ENCODE results near the gene ODAD3.

- TF ChIP-seq, protein P1, sequence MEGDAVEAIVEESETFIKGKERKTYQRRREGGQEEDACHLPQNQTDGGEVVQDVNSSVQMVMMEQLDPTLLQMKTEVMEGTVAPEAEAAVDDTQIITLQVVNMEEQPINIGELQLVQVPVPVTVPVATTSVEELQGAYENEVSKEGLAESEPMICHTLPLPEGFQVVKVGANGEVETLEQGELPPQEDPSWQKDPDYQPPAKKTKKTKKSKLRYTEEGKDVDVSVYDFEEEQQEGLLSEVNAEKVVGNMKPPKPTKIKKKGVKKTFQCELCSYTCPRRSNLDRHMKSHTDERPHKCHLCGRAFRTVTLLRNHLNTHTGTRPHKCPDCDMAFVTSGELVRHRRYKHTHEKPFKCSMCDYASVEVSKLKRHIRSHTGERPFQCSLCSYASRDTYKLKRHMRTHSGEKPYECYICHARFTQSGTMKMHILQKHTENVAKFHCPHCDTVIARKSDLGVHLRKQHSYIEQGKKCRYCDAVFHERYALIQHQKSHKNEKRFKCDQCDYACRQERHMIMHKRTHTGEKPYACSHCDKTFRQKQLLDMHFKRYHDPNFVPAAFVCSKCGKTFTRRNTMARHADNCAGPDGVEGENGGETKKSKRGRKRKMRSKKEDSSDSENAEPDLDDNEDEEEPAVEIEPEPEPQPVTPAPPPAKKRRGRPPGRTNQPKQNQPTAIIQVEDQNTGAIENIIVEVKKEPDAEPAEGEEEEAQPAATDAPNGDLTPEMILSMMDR (IDR thresholded peaks at IDR 0.05; ENCODE audit: insufficient read depth, low read depth, low read length), result no peak
- no peak for TF ChIP-seq EZH2 (IDR thresholded peaks at IDR 0.05; ENCODE audit: insufficient read depth, low read length)
These were observed 10.2 kb upstream of the ODAD3 start for GRCh38 chr19:11445141-11445540.
